ENCODE measurements around the gene SLC6A7. TPM values are rescaled to one million over a fixed set of nuclear protein-coding genes. Genes with fewer than 3 reads are reported as not detected.
A peak's percentile ranks its signal among the peaks of the same experiment; 100 is the strongest.

SLC6A7 gene
- total RNA-seq, 1 donor, result not detected

- H3K27ac ChIP-seq (ENCODE audit: low read depth, low read length), result no peak overlapping the region
- no peak overlapping the region for H3K4me2 ChIP-seq (ENCODE audit: insufficient read depth, low read length)
- no peak for TF ChIP-seq CTCF (IDR thresholded peaks at IDR 0.05; ENCODE audit: extremely low read depth, low read depth, low read length)
- H4K20me1 ChIP-seq (ENCODE audit: insufficient read depth, low read length), result no peaks in the 10 kb centered on the region
- H2AFZ ChIP-seq (ENCODE audit: low read length), result no peak overlapping the region
- DNase-seq (ENCODE audit: insufficient read length, low spot score, missing footprints), result no peak
- peaks cover 4% of the 10 kb centered on the region for H3K4me1 ChIP-seq (ENCODE audit: insufficient read depth, low read length)
- H3K79me2 ChIP-seq (ENCODE audit: insufficient read depth, low read length), result no peaks in the 10 kb centered on the region
- H3K36me3 ChIP-seq (ENCODE audit: insufficient read depth, low read length), result no peaks in the 10 kb centered on the region
- no peak overlapping the region for H3K4me3 ChIP-seq (ENCODE audit: insufficient read depth, low read length)
- no peaks in the 10 kb centered on the region for H3K27me3 ChIP-seq (ENCODE audit: insufficient read depth, low read length)
- no peaks in the 10 kb centered on the region for H3K9me3 ChIP-seq (ENCODE audit: low read depth, low read length)
Measured at GRCh38 chr5:150221471-150221870, 31.6 kb downstream of the SLC6A7 start.

GRCh38 chr5:150222906-150223305 is 33.0 kb downstream of the SLC6A7 start:
- Histone ChIP-seq H3K4me3 (ENCODE audit: insufficient read depth, low read length) (no peak overlapping the region), H4K20me1 (ENCODE audit: insufficient read depth, low read length) (no peaks in the 10 kb centered on the region), H3K36me3 (ENCODE audit: insufficient read depth, low read length) (no peaks in the 10 kb centered on the region), H3K27ac (ENCODE audit: low read depth, low read length) (no peak overlapping the region), H3K27me3 (ENCODE audit: insufficient read depth, low read length) (no peaks in the 10 kb centered on the region), H3K79me2 (ENCODE audit: insufficient read depth, low read length) (no peaks in the 10 kb centered on the region), H3K4me1 (ENCODE audit: insufficient read depth, low read length) (peaks cover 2% of the 10 kb centered on the region), H3K4me2 (ENCODE audit: insufficient read depth, low read length) (no peak overlapping the region), H2AFZ (ENCODE audit: low read length) (no peak overlapping the region), H3K9me3 (ENCODE audit: low read depth, low read length) (no peaks in the 10 kb centered on the region)
- TF ChIP-seq CTCF (IDR thresholded peaks at IDR 0.05; ENCODE audit: extremely low read depth, low read depth, low read length), result no peak
- DNase-seq (ENCODE audit: insufficient read length, low spot score, missing footprints), result no peak

GRCh38 chr5:150223474-150223873 is 33.6 kb downstream of the SLC6A7 start:
- H3K9me3 ChIP-seq (ENCODE audit: low read depth, low read length), result no peaks in the 10 kb centered on the region
- DNase-seq (ENCODE audit: insufficient read length, low spot score, missing footprints), result peak; percentile 82
- H3K79me2 ChIP-seq (ENCODE audit: insufficient read depth, low read length), result no peaks in the 10 kb centered on the region

GRCh38 chr5:150224483-150225027 is 34.7 kb downstream of the SLC6A7 start:
- no peak for TF ChIP-seq CTCF (IDR thresholded peaks at IDR 0.05; ENCODE audit: extremely low read depth, low read depth, low read length)
- H2AFZ ChIP-seq (ENCODE audit: low read length), result no peak overlapping the region
- no peaks in the 10 kb centered on the region for H3K27me3 ChIP-seq (ENCODE audit: insufficient read depth, low read length)
- H3K27ac ChIP-seq (ENCODE audit: low read depth, low read length), result no peak overlapping the region
- DNase-seq (ENCODE audit: insufficient read length, low spot score, missing footprints), result peak; percentile 85
- no peak overlapping the region for H3K4me2 ChIP-seq (ENCODE audit: insufficient read depth, low read length)
- H4K20me1 ChIP-seq (ENCODE audit: insufficient read depth, low read length), result no peaks in the 10 kb centered on the region
- no peaks in the 10 kb centered on the region for H3K9me3 ChIP-seq (ENCODE audit: low read depth, low read length)
- H3K36me3 ChIP-seq (ENCODE audit: insufficient read depth, low read length), result no peaks in the 10 kb centered on the region
- no peaks in the 10 kb centered on the region for H3K4me1 ChIP-seq (ENCODE audit: insufficient read depth, low read length)
- H3K79me2 ChIP-seq (ENCODE audit: insufficient read depth, low read length), result no peaks in the 10 kb centered on the region
- no peak overlapping the region for H3K4me3 ChIP-seq (ENCODE audit: insufficient read depth, low read length)

More at GRCh38 chr5:150223474-150223873, 33.6 kb downstream of the SLC6A7 start:
- H3K27me3 ChIP-seq (ENCODE audit: insufficient read depth, low read length), result no peaks in the 10 kb centered on the region
- no peaks in the 10 kb centered on the region for H4K20me1 ChIP-seq (ENCODE audit: insufficient read depth, low read length)
- H2AFZ ChIP-seq (ENCODE audit: low read length), result no peak overlapping the region
- H3K4me2 ChIP-seq (ENCODE audit: insufficient read depth, low read length), result no peak overlapping the region
- no peak overlapping the region for H3K4me3 ChIP-seq (ENCODE audit: insufficient read depth, low read length)
- no peak for TF ChIP-seq CTCF (IDR thresholded peaks at IDR 0.05; ENCODE audit: extremely low read depth, low read depth, low read length)
- H3K4me1 ChIP-seq (ENCODE audit: insufficient read depth, low read length), result no peaks in the 10 kb centered on the region
- H3K36me3 ChIP-seq (ENCODE audit: insufficient read depth, low read length), result no peaks in the 10 kb centered on the region
- no peak overlapping the region for H3K27ac ChIP-seq (ENCODE audit: low read depth, low read length)
